Activated CD8-positive, alpha-beta T cell treated with anti-CD3 and anti-CD28 coated beads, Interleukin-2, amount 10 ng/mL, durations not matched to agents 7 days and 5 days (primary cell): ENCODE measurements around the gene CYP2B6. TPM values are rescaled to one million over a fixed set of nuclear protein-coding genes. Genes with fewer than 3 reads are reported as not detected.
"Not testable (repeated sequence)": the region's sequence is repeated elsewhere in the genome, so short reads cannot be mapped to it uniquely, and the experiment has no call there.

ENCODE experiments used
- ATAC-seq: fragments of 150-1000 bp; cut with Tn5 transposase; one replicate; pipeline ENCODE4 v1.10.0; 2021; ENCODE audit warnings: moderate library complexity
- CTCF ChIA-PET: fragments of 350-600 bp; sonication (Branson Sonifier 250); formaldehyde crosslinking; loops from one replicate; lab custom pipeline; 2021; ENCODE audit warnings: antibody characterized with exemption; lab: Charles Lee
- POLR2A ChIA-PET: fragments of 350-600 bp; sonication (Branson Sonifier 250); formaldehyde crosslinking; loops from one replicate; lab custom pipeline; 2021; ENCODE audit warnings: antibody characterized with exemption; lab: Charles Lee
- DNase-seq: peaks from one replicate; pipeline ENCODE4 v3.0.0-alpha.2; 2020
- H3K27ac Mint-ChIP-seq: one replicate; pipeline ENCODE4 v1.8.0; 2021; ENCODE audit warnings: mild to moderate bottlenecking, mixed read lengths
- H3K27me3 Mint-ChIP-seq: one replicate; pipeline ENCODE4 v1.8.0; 2021; ENCODE audit warnings: low read depth, mixed read lengths
- H3K36me3 Mint-ChIP-seq: one replicate; pipeline ENCODE4 v1.8.0; 2021; ENCODE audit warnings: low read depth, mixed read lengths
- H3K4me1 Mint-ChIP-seq: one replicate; pipeline ENCODE4 v1.8.0; 2021; ENCODE audit warnings: low read depth, mixed read lengths
- H3K4me3 Mint-ChIP-seq: one replicate; pipeline ENCODE4 v1.8.0; 2021; ENCODE audit warnings: mild to moderate bottlenecking, mixed read lengths
- H3K9me3 Mint-ChIP-seq: one replicate; pipeline ENCODE4 v1.8.0; 2022; ENCODE audit warnings: mixed read lengths; ENCODE audit not compliant: insufficient read depth
- total RNA-seq, 2 experiments: library from RNA; stranded (reverse); gene quantifications; one replicate each; pipeline ENCODE4 v1.2.3, GENCODE V29; 2021

The CYP2B6 gene
- total RNA-seq, 2 experiments from 2014 or later: not detected

DNA sequence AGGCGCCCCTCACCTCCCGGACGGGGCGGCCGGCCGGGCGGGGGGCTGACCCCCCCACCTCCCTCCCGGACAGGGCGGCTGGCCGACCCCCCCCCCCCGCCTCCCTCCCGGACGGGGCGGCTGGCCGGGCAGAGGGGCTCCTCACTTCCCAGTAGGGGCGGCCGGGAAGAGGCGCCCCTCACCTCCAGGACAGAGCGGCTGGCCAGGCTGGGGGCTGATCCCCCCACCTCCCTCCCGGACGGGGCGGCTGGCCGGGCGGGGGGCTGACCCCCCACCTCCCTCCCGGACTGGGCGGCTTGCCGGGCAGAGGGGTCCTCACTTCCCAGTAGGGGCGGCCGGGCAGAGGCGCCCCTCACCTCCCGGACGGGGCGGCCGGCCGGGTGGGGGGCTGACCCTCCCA is 25.7 kb upstream of the CYP2B6 start:
- H3K36me3 Mint-ChIP-seq, POLR2A ChIA-PET, CTCF ChIA-PET, H3K4me3 Mint-ChIP-seq, ATAC-seq, DNase-seq, H3K9me3 Mint-ChIP-seq, H3K27ac Mint-ChIP-seq: not testable (repeated sequence)
- Mint-ChIP-seq H3K27me3 (peaks cover 27% of the 10 kb centered on the region), H3K4me1 (peaks cover 18% of the 10 kb centered on the region)

DNA sequence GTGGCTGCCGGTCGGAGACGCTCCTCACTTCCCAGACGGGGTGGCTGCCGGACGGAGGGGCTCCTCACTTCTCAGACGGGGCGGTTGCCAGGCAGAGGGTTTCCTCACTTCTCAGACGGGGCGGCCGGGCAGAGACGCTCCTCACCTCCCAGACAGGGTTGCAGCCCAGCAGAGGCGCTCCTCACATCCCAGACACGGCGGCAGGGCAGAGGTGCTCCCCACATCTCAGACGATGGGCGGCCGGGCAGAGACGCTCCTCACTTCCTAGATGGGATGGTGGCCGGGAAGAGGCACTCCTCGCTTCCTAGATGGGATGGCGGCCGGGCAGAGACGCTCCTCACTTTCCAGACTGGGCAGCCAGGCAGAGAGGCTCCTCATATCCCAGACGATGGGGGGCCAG is 24.5 kb upstream of the CYP2B6 start:
- peaks cover 31% of the 10 kb centered on the region for H3K27me3 Mint-ChIP-seq
- POLR2A ChIA-PET, H3K4me3 Mint-ChIP-seq: not testable (repeated sequence)

DNA sequence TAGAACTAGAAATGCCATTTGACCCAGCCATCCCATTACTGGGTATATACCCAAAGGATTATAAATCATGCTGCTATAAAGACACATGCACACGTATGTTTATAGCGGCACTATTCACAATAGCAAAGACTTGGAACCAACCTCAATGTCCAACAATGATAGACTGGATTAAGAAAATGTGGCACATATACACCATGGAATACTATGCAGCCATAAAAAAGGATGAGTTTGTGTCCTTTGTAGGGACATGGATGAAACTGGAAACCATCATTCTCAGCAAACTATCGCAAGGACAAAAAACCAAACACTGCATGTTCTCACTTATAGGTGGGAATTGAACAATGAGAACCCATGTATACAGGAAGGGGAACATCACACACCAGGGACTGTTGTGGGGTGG is 23.0 kb upstream of the CYP2B6 start:
- POLR2A ChIA-PET, H3K27ac Mint-ChIP-seq, H3K36me3 Mint-ChIP-seq, DNase-seq, H3K9me3 Mint-ChIP-seq, ATAC-seq, H3K4me3 Mint-ChIP-seq, CTCF ChIA-PET: not testable (repeated sequence)
- H3K27me3 Mint-ChIP-seq: peaks cover 27% of the 10 kb centered on the region
- peaks cover 32% of the 10 kb centered on the region for H3K4me1 Mint-ChIP-seq

More for the DNA sequence above, 24.5 kb upstream of the CYP2B6 start:
- DNase-seq, ATAC-seq, H3K9me3 Mint-ChIP-seq, CTCF ChIA-PET, H3K27ac Mint-ChIP-seq, H3K36me3 Mint-ChIP-seq: not testable (repeated sequence)
- H3K4me1 Mint-ChIP-seq: peaks cover 31% of the 10 kb centered on the region

DNA sequence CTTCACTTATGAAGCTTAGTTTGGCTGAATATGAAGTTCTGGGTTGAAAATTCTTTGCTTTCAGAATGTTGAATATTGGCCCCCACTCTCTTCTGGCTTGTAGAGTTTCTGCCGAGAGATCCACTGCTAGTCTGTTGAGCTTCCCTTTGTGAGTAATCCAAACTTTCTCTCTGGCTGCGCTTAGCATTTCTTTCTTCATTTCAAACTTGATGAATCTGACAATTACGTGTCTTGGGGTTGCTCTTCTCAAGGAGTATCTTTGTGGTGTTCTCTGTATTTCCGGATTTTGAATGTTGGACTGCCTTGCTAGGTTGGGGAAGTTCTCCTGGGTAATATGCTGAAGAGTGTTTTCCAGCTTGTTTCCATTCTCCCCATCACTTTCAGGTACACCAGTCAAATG is 21.4 kb upstream of the CYP2B6 start:
- CTCF ChIA-PET: interaction anchor here (0.8 to 1.6 kb wide), 8 partner anchors 15 to 627 kb away, joined by 3 to 8 read pairs (median 3); no protein-coding TSS in a partner anchor
- Mint-ChIP-seq H3K27me3 (peaks cover 23% of the 10 kb centered on the region), H3K4me3 (peak overlapping the region; percentile 9), H3K4me1 (peaks cover 32% of the 10 kb centered on the region), H3K27ac (peak overlapping the region; percentile 82)
- not testable (repeated sequence) for DNase-seq, ATAC-seq, H3K9me3 Mint-ChIP-seq, H3K36me3 Mint-ChIP-seq
- POLR2A ChIA-PET: interaction anchor here (0.7 kb wide), 1 partner anchor 394 kb away, joined by 3 read pairs; no protein-coding TSS in a partner anchor

DNA sequence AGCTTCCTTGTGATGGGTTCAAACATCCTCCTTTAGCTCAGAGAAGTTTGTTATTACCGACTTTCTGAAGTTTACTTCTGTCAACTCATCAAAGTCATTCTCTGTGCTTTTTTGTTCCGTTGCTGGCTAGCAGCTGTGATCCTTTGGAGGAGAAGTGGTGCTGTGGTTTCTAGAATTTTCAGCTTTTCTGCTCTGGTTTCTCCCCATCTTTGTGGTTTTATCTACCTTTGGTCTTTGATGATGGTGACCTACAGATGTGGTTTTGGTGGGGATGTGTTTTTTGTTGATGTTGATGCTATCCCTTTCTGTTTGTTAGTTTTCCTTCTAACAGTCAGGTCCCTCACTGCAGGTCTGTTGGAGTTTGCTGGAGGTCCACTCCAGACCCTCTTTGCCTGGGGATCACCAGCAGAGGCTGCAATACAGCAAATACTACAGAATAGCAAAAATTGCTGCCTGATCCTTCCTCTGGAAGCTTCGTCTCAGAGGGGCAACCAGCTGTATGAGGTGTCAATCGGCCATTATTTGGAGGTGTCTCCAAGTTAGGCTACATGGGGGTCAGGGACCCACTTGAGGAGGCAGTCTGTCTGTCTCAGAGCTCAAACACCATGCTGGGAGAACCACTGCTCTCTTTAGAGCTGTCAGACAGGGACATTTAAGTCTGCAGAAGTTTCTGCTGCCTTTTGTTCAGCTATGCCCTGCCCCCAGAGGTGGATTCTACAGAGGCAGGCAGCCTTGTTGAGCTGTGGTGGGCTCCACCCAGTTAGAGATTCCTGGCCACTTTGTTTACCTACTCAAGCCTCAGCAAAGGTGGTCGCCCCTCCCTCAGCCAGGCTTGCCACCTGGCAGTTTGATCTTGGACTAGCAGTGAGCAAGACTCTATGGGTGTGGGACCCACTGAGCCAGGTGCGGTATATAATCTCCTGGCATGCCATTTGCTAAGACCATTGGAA is 20.4 kb upstream of the CYP2B6 start:
- H3K27me3 Mint-ChIP-seq: peaks cover 24% of the 10 kb centered on the region
- H3K9me3 Mint-ChIP-seq, H3K36me3 Mint-ChIP-seq: not testable (repeated sequence)
- ATAC-seq (peak; percentile 42), DNase-seq (peak; percentile 59)
- H3K27ac Mint-ChIP-seq: peak overlapping the region; percentile 82
- peak overlapping the region; percentile 9 for H3K4me3 Mint-ChIP-seq
- ChIA-PET POLR2A (interaction anchor here (0.7 to 1.2 kb wide), 2 partner anchors 71 to 395 kb away, joined by 3 read pairs; no protein-coding TSS in a partner anchor), CTCF (interaction anchor here (0.8 to 1.6 kb wide), 12 partner anchors 14 to 626 kb away, joined by 3 to 8 read pairs (median 4); partner anchors contain the start of gene HNRNPUL1)
- H3K4me1 Mint-ChIP-seq: peaks cover 32% of the 10 kb centered on the region

DNA sequence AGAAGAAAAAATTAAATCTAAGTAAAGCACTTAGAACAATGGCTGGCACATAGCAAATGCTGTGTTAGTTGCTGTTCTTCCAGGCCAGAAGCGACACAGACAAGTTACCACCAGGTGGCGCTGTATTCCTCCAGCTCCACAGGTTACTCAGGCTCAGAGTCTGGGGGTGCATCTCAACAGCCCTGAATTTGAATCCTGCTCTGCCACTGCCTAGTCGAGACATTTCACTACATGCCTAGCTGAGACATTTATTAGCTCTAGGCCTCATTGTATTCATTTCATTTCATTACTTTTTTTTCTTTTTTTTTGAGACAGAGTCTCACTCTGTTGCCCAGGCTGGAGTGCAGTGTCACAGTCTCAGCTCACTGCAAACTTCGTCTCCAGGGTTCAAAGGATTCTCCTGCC is 16.4 kb upstream of the CYP2B6 start:
- Mint-ChIP-seq H3K4me3 (no peak overlapping the region), H3K4me1 (peaks cover 21% of the 10 kb centered on the region), H3K36me3 (no peaks in the 10 kb centered on the region), H3K27ac (no peak overlapping the region), H3K9me3 (no peaks in the 10 kb centered on the region), H3K27me3 (peaks cover 19% of the 10 kb centered on the region)
- ChIA-PET CTCF (interaction anchor here (0.5 to 1.5 kb wide), 10 partner anchors 9 to 477 kb away, joined by 3 to 7 read pairs (median 4); no protein-coding TSS in a partner anchor), POLR2A (interaction anchor here (0.5 to 0.8 kb wide), 3 partner anchors 71 to 152 kb away, joined by 3 to 4 read pairs (median 3); no protein-coding TSS in a partner anchor)
- DNase-seq (peak; percentile 87), ATAC-seq (peak; percentile 84)

DNA sequence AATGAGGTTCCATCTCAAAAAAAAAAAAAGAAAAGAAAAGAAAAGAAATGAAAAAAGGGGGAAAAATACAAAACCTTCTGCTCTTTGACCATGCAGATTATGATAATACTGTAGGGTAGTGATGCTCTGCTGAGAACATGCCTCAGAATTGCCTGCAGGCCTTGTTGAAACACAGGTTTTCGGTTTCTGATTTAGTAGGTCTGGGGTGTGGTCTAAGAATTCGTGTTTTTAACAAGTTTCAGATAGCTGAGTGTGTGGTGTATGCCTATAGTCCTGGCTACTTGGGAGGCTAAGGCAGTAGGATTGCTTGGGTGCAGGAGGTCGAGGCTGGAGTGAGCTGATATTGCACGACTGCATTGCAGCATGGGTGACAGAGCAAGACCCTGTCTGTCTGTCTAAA is 14.9 kb upstream of the CYP2B6 start:
- Mint-ChIP-seq H3K27me3 (peaks cover 21% of the 10 kb centered on the region), H3K4me3 (no peak overlapping the region), H3K9me3 (no peaks in the 10 kb centered on the region), H3K36me3 (no peaks in the 10 kb centered on the region), H3K4me1 (peaks cover 6% of the 10 kb centered on the region), H3K27ac (no peak overlapping the region)
- ChIA-PET CTCF (no interaction called here), POLR2A (interaction anchor here (1.3 kb wide), 1 partner anchor 286 kb away, joined by 4 read pairs; no protein-coding TSS in a partner anchor)
- ATAC-seq (no peak), DNase-seq (no peak)

DNA sequence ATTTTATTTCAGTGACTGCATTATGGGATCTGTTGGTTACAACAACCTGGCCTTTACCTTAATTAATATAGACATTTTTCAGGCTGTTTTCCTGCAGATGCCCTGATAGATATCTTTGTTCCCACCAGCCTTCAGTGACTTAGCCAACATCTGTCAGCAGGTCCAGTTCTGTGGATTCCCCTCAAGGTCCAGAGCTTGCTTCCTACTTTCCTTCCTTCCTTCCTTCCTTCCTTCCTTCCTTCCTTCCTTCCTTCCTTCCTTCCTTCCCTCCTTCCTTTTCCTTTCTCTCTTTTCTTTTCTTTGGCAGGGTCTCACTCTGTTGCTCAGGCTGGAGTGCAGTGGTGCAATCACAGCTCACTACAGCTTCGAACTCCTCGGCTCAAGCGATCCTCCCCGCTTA is 14.4 kb upstream of the CYP2B6 start:
- no peaks in the 10 kb centered on the region for H3K9me3 Mint-ChIP-seq
- H3K4me3 Mint-ChIP-seq: no peak overlapping the region
- H3K4me1 Mint-ChIP-seq: no peaks in the 10 kb centered on the region
- DNase-seq (no peak), ATAC-seq (no peak)
- H3K27me3 Mint-ChIP-seq: peaks cover 21% of the 10 kb centered on the region
- H3K27ac Mint-ChIP-seq: no peak overlapping the region
- ChIA-PET POLR2A (interaction anchor here (1.3 kb wide), 1 partner anchor 286 kb away, joined by 4 read pairs; no protein-coding TSS in a partner anchor), CTCF (no interaction called here)
- no peaks in the 10 kb centered on the region for H3K36me3 Mint-ChIP-seq

DNA sequence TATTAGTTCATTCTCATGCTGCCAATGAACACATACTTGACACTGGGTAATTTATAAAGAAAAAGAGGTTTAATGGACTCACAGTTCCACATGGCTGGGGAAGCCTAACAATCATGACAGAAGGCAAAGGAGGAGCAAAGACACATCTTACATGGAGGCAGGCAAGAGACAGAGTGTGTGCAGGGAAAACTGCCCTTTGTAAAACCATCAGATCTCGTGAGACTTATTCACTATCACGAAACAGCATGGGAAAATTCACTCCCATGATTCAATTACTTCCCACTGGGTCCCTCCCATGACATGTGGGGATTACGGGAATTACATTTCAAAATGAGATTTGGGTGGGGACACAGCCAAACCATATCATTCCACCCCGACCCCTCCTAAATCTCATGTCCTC is 11.3 kb upstream of the CYP2B6 start:
- ATAC-seq, H3K9me3 Mint-ChIP-seq, H3K4me3 Mint-ChIP-seq, H3K27ac Mint-ChIP-seq, POLR2A ChIA-PET, DNase-seq, H3K4me1 Mint-ChIP-seq, CTCF ChIA-PET, H3K36me3 Mint-ChIP-seq: not testable (repeated sequence)
- peaks cover 23% of the 10 kb centered on the region for H3K27me3 Mint-ChIP-seq

DNA sequence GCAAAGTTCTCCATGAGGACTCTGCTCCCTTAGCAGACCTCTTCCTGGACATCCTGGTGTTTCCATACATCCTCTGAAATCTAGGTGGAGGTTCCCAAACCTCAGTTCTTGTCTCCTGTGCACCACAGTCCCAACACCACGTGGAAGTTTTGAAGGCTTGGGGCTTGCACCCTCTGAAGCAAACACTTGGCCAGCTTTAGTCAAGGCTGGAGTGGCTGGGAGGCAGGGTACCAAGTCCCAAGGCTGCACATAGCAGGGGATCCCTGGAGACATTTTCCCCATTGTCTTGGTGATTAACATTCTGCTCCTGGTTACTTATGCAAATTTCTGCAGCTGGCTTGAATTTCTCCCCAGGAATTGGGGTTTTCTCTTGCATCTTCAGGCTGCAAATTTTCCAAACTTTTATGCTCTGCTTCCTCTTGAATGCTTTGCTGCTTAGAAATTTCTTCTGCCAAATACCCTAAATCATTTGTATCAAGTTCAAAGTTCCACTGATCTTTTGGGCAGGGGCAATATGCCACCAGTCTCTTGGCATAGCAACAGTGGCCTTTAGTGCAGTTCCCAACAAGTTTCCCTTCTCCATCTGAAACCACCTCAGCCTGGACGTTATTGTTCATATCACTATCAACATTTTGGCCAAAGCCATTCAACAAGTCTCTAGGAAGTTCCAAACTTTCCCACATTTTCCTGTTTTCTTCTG is 10.2 kb upstream of the CYP2B6 start:
- H3K4me3 Mint-ChIP-seq, DNase-seq, CTCF ChIA-PET, H3K4me1 Mint-ChIP-seq, POLR2A ChIA-PET, H3K9me3 Mint-ChIP-seq, H3K36me3 Mint-ChIP-seq, ATAC-seq, H3K27ac Mint-ChIP-seq: not testable (repeated sequence)
- H3K27me3 Mint-ChIP-seq: peaks cover 21% of the 10 kb centered on the region

DNA sequence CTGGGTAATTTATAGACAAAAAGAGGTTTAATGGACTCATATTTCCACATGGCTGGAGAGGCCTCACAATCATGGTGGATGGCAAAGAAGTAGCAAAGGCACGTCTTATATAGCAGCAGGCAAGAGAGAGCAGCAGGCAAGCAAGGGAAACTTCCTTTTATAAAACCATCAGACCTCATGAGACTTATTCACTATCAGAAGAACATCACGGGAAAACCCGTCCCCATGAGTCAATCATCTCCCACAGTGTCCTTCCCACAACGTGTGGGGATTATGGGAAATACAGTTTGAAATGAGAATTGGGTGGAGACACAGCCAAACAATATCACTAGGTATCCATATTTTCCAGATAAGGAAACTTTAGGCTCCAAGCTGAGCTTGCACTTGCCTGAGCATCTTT is 9.5 kb upstream of the CYP2B6 start:
- H3K9me3 Mint-ChIP-seq: no peaks in the 10 kb centered on the region
- H3K4me1 Mint-ChIP-seq: no peaks in the 10 kb centered on the region
- H3K36me3 Mint-ChIP-seq: no peaks in the 10 kb centered on the region

More for the DNA sequence above, 9.5 kb upstream of the CYP2B6 start:
- ChIA-PET CTCF (no interaction called here), POLR2A (no interaction called here)
- H3K27me3 Mint-ChIP-seq: peaks cover 21% of the 10 kb centered on the region
- no peak overlapping the region for H3K27ac Mint-ChIP-seq
- DNase-seq (no peak), ATAC-seq (no peak)
- no peak overlapping the region for H3K4me3 Mint-ChIP-seq
